ENCODE data around the gene LITAF. TPM values are rescaled to one million over a fixed set of nuclear protein-coding genes. Genes with fewer than 3 reads are reported as not detected.

LITAF gene
- polyA plus RNA-seq, 1 donor (not counting 4 experiments of a cell fraction or from before 2014, with no cell fraction given): 85.4 TPM

DNA sequence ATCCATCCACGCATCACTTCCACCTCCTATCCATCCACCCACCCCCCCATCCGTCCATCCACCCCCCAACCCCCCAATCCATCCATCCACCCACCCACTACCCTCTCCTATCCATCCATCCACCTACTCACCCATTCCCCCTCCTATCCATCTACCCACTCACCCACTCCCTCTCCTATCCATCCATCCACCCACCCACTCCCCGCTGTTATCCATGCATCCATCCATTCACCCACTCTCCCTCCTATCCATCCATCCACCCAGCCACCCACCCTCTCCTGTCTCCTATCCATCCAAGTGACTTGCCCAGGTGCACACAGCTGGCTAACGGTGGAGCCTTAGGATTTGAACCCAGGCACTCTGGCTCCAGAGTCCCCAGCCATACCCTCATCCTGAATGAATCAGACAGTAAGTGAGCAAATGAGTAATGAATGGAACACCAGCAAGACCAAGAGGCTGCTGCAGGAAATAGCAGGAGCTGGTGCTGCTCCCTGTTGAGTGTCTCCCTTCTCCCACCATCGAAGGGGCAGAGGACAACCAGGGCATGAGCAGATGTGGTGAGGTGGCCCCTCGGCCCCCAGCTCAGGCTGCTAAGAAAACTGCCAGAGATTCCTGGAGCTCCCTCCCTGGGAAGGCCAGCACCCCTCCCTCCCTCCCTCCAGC is 62.5 kb downstream of the LITAF start:
- Histone ChIP-seq H3K4me2 (ENCODE audit: control insufficient read depth, extremely low read depth, insufficient read depth, low read depth, low read length) (no peak overlapping the region), H3K4me1 (ENCODE audit: control insufficient read depth, extremely low read depth, insufficient read depth, low read length) (no peaks in the 10 kb centered on the region), H3K9me3 (ENCODE audit: control insufficient read depth, low read depth, low read length) (no peaks in the 10 kb centered on the region), H3K27me3 (ENCODE audit: control insufficient read depth, extremely low read depth, insufficient read depth, low read length) (peaks cover 8% of the 10 kb centered on the region), H3K36me3 (ENCODE audit: control insufficient read depth in 2 of 2, extremely low read depth in 1 of 2, insufficient read depth in 2 of 2, low read length in 2 of 2) (no peaks in the 10 kb centered on the region), H3K9ac (ENCODE audit: control insufficient read depth, extremely low read depth, insufficient read depth, low read length) (no peak overlapping the region), H2AFZ (ENCODE audit: control insufficient read depth, low read length) (no peak overlapping the region), H3K27ac (ENCODE audit: control insufficient read depth, insufficient read depth, low read length) (no peak overlapping the region), H3K79me2 (ENCODE audit: control insufficient read depth, insufficient read depth, low read length) (no peaks in the 10 kb centered on the region), H3K4me3 (ENCODE audit: control insufficient read depth in 2 of 3, extremely low read depth in 1 of 3, insufficient read depth in 2 of 3, low read depth in 1 of 3, low read length in 3 of 3) (no peak overlapping the region), H3K9me1 (ENCODE audit: control insufficient read depth, extremely low read depth, insufficient read depth, low read length) (no peaks in the 10 kb centered on the region), H4K20me1 (ENCODE audit: control insufficient read depth, extremely low read depth, insufficient read depth, low read length) (no peaks in the 10 kb centered on the region)
- dilution Hi-C loops (cut with MboI; ENCODE audit: extremely low pct_ligation_motif_present, low sequenced_read_pairs): no loop called here
- FAIRE-seq (no peak), DNase-seq (ENCODE audit: low read depth, low spot score) (no peak)
- TF ChIP-seq CTCF (optimal IDR thresholded peaks at IDR 0.05 in 1 of 3, IDR thresholded peaks at IDR 0.05 in 1 of 3, conservative IDR thresholded peaks at IDR 0.05 in 1 of 3; ENCODE audit: extremely low read depth in 1 of 3, insufficient read depth in 2 of 3, low read length in 3 of 3): peak; percentile 13 to 54 (median 30)
- no peak for TF ChIP-seq EZH2 (IDR thresholded peaks at IDR 0.05; ENCODE audit: low read length)

GRCh38 chr16:11521055-11521454 is 65.7 kb downstream of the LITAF start:
- dilution Hi-C loops (cut with MboI; ENCODE audit: extremely low pct_ligation_motif_present, low sequenced_read_pairs): no loop called here

More at GRCh38 chr16:11521055-11521454, 65.7 kb downstream of the LITAF start:
- H2AFZ ChIP-seq (ENCODE audit: control insufficient read depth, low read length): no peak overlapping the region
- DNase-seq (ENCODE audit: low read depth, low spot score): no peak
- no peaks in the 10 kb centered on the region for H3K9me3 ChIP-seq (ENCODE audit: control insufficient read depth, low read depth, low read length)
- H3K79me2 ChIP-seq (ENCODE audit: control insufficient read depth, insufficient read depth, low read length): no peaks in the 10 kb centered on the region
- no peak overlapping the region for H3K4me2 ChIP-seq (ENCODE audit: control insufficient read depth, extremely low read depth, insufficient read depth, low read depth, low read length)
- H3K9me1 ChIP-seq (ENCODE audit: control insufficient read depth, extremely low read depth, insufficient read depth, low read length): no peaks in the 10 kb centered on the region
- no peaks in the 10 kb centered on the region for H4K20me1 ChIP-seq (ENCODE audit: control insufficient read depth, extremely low read depth, insufficient read depth, low read length)
- no peak overlapping the region for H3K9ac ChIP-seq (ENCODE audit: control insufficient read depth, extremely low read depth, insufficient read depth, low read length)
- H3K4me1 ChIP-seq (ENCODE audit: control insufficient read depth, extremely low read depth, insufficient read depth, low read length): no peaks in the 10 kb centered on the region
- H3K4me3 ChIP-seq (ENCODE audit: control insufficient read depth in 2 of 3, extremely low read depth in 1 of 3, insufficient read depth in 2 of 3, low read depth in 1 of 3, low read length in 3 of 3): no peak overlapping the region
- FAIRE-seq: no peak
- no peak overlapping the region for H3K27ac ChIP-seq (ENCODE audit: control insufficient read depth, insufficient read depth, low read length)
- TF ChIP-seq EZH2 (IDR thresholded peaks at IDR 0.05; ENCODE audit: low read length) (no peak), CTCF (optimal IDR thresholded peaks at IDR 0.05 in 1 of 3, IDR thresholded peaks at IDR 0.05 in 1 of 3, conservative IDR thresholded peaks at IDR 0.05 in 1 of 3; ENCODE audit: extremely low read depth in 1 of 3, insufficient read depth in 2 of 3, low read length in 3 of 3) (no peak)
- peaks cover 7% of the 10 kb centered on the region for H3K27me3 ChIP-seq (ENCODE audit: control insufficient read depth, extremely low read depth, insufficient read depth, low read length)
- no peaks in the 10 kb centered on the region for H3K36me3 ChIP-seq (ENCODE audit: control insufficient read depth in 2 of 2, extremely low read depth in 1 of 2, insufficient read depth in 2 of 2, low read length in 2 of 2)

Data from keratinocyte (primary cell).